ENCODE results near the gene CENPA. TPM values are rescaled to one million over a fixed set of nuclear protein-coding genes. Genes with fewer than 3 reads are reported as not detected.

Gene CENPA
- total and polyA plus RNA-seq, 2 of the 13 experiments (the other 11 are each of a cell fraction or from before 2014, with no cell fraction given), result 28.5 to 38.5 TPM

GRCh38 chr2:26764078-26764887 is 21.6 kb upstream of the CENPA start, which contains the start of gene SLC35F6 (continued):
- no peak for TF ChIP-seq PRDM4 (CRISPR knock-in tag; IDR thresholded peaks at IDR 0.05; ENCODE audit: borderline replicate concordance)
- peak; percentile 44 for TF ChIP-seq DRAP1 (CRISPR knock-in tag; IDR thresholded peaks at IDR 0.05)
- TF ChIP-seq TAF1 (CRISPR knock-in tag; IDR thresholded peaks at IDR 0.05), result peak; percentile 69
- peak; percentile 18; the same call in 1 of the 2 replicates for TF ChIP-seq MNT (IDR thresholded peaks at IDR 0.05)
- TF ChIP-seq ZNF878 (CRISPR knock-in tag; IDR thresholded peaks at IDR 0.05), result no peak; the same call in 1 of the 2 replicates
- peak; percentile 90 for TF ChIP-seq PHF20 (CRISPR knock-in tag; IDR thresholded peaks at IDR 0.05)
- TF ChIP-seq KDM5B (CRISPR knock-in tag; IDR thresholded peaks at IDR 0.05; ENCODE audit: borderline replicate concordance), result peak; percentile 56; the same call in 1 of the 2 replicates
- TF ChIP-seq ZNF792 (CRISPR knock-in tag; IDR thresholded peaks at IDR 0.05), result peak; percentile 81; the same call in 1 of the 2 replicates
- no peak for TF ChIP-seq ZNF121 (CRISPR knock-in tag; IDR thresholded peaks at IDR 0.05)
- TF ChIP-seq GLMP (CRISPR knock-in tag; IDR thresholded peaks at IDR 0.05; ENCODE audit: borderline replicate concordance), result no peak
- 0 out of 2 replicates have a peak, but pooled peaks have one; percentile 48 for TF ChIP-seq CBFB (CRISPR knock-in tag; IDR thresholded peaks at IDR 0.05)
- peak; percentile 74 for TF ChIP-seq MYC (CRISPR knock-in tag; IDR thresholded peaks at IDR 0.05; ENCODE audit: borderline replicate concordance)
- no peak; the same call in 1 of the 2 replicates for TF ChIP-seq E2F2 (CRISPR knock-in tag; IDR thresholded peaks at IDR 0.05; ENCODE audit: borderline replicate concordance)
- TF ChIP-seq CSRNP2 (CRISPR knock-in tag; conservative IDR thresholded peaks at IDR 0.05; ENCODE audit: low read depth), result no peak
- no peak; the same call in 1 of the 2 replicates for TF ChIP-seq ZNF124 (CRISPR knock-in tag; IDR thresholded peaks at IDR 0.05)
- TF ChIP-seq ZBTB14 (CRISPR knock-in tag; IDR thresholded peaks at IDR 0.05), result peak; percentile 97
- no peak for TF ChIP-seq CEBPB (IDR thresholded peaks at IDR 0.05; ENCODE audit: borderline replicate concordance, low read depth, low read length)
- TF ChIP-seq ZNF468 (CRISPR knock-in tag; IDR thresholded peaks at IDR 0.05), result no peak
- no peak for TF ChIP-seq ZNF282 (IDR thresholded peaks at IDR 0.05; ENCODE audit: partially characterized antibody)
- TF ChIP-seq CEBPG (CRISPR knock-in tag; IDR thresholded peaks at IDR 0.05), result no peak

All from HepG2 (cell line).